ENCODE results near the gene RGS21.
"Not testable (repeated sequence)": the region's sequence is repeated elsewhere in the genome, so short reads cannot be mapped to it uniquely, and the experiment has no call there.

GRCh38 chr1:192308314-192308713 lies 8.5 kb upstream of the RGS21 start:
- TF ChIP-seq CTCF, POLR2A, POLR2AphosphoS5, EP300 (IDR thresholded peaks at IDR 0.05): not testable (repeated sequence)
